ENCODE measurements around the gene ZNF831. TPM values are rescaled to one million over a fixed set of nuclear protein-coding genes. Genes with fewer than 3 reads are reported as not detected.

Gene ZNF831
- total and polyA plus RNA-seq, 9 donors, result 0.05 to 0.36 (median 0.15) TPM; not detected in 1

- Histone ChIP-seq H3K4me3 (no peak overlapping the region), H3K27me3 (no peaks in the 10 kb centered on the region), H3K9me3 (no peaks in the 10 kb centered on the region), H3K36me3 (no peaks in the 10 kb centered on the region), H3K27ac (no peak overlapping the region), H3K4me1 (ENCODE audit: insufficient read depth) (no peaks in the 10 kb centered on the region)
- no peak for DNase-seq
- 40 to 55% (median 54%) methylated on average over 2 of the region's 2 CpGs for WGBS, 3 donors
- intact Hi-C loops (cut with DNase I), result no loop called here
- no peak for TF ChIP-seq POLR2A (IDR thresholded peaks at IDR 0.05)
- TF ChIP-seq EP300 (IDR thresholded peaks at IDR 0.05), result no peak
- TF ChIP-seq CTCF (IDR thresholded peaks at IDR 0.05), result no peak
Observed at GRCh38 chr20:59258221-59258621, 94.6 kb downstream of the ZNF831 start.

DNA sequence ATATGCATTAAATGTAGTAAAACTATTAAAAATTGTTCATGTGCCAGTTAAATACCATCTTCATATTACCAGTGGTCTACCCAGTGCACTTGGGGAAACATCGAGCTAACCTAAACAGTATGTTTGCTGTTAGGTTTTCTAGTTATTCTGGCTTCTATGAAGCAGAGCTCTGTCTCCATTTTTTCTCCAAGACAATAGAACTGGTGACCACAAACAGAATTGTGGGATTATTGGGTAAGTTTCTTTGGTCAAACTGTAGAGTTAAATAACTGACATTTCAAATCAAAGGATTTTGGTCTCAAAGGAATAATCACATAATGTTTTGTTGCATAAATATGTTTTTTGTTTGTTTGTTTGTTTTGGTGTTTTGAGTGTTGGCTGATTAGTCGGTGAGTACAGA lies 96.3 kb downstream of the ZNF831 start:
- Histone ChIP-seq H3K4me3 (no peak overlapping the region), H3K4me1 (ENCODE audit: insufficient read depth) (no peaks in the 10 kb centered on the region), H3K27me3 (no peaks in the 10 kb centered on the region), H3K27ac (no peak overlapping the region), H3K9me3 (no peaks in the 10 kb centered on the region), H3K36me3 (no peaks in the 10 kb centered on the region)
- no peak for DNase-seq
- intact Hi-C loops (cut with DNase I), result no loop called here
- WGBS, 3 donors, result 88 to 96% (median 89%) methylated on average over 2 of the region's 2 CpGs
- no peak for TF ChIP-seq POLR2A (IDR thresholded peaks at IDR 0.05)
- no peak for TF ChIP-seq CTCF (IDR thresholded peaks at IDR 0.05)

DNA sequence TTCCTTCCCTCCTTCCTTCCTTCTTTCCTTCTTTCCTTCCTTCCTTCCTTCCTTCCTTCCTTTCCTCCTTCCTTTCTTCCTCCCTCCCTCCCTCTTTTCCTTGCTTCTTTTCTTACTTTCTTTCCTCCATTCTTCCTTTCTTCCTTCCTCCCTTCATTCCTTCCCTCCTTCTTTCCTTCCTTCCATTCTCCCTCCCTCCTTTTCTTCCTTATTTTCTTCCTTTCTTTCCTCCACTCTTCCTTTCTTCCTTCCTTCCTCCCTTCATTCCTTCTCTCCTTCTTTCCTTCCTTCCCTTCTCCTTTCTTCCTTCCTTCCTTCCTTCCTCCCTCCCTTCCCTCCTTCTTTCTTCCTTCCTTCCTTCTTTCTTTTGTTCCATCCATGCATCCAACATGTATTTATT lies 101.7 kb downstream of the ZNF831 start:
- no peak for TF ChIP-seq POLR2A (IDR thresholded peaks at IDR 0.05)
- no peak for TF ChIP-seq CTCF (IDR thresholded peaks at IDR 0.05)
- no peak for TF ChIP-seq EP300 (IDR thresholded peaks at IDR 0.05)
- H3K27me3 ChIP-seq, result no peaks in the 10 kb centered on the region

GRCh38 chr20:59268870-59269269 lies 105.2 kb downstream of the ZNF831 start:
- H3K27me3 ChIP-seq, result no peaks in the 10 kb centered on the region
- H3K36me3 ChIP-seq, result no peaks in the 10 kb centered on the region
- H3K9me3 ChIP-seq, result no peaks in the 10 kb centered on the region
- H3K4me1 ChIP-seq (ENCODE audit: insufficient read depth), result no peaks in the 10 kb centered on the region
- DNase-seq, result no peak
- WGBS, 3 donors, result 60 to 64% (median 61%) methylated on average over 3 of the region's 3 CpGs
- intact Hi-C loops (cut with DNase I), result no loop called here
- H3K27ac ChIP-seq, result no peak overlapping the region
- no peak overlapping the region for H3K4me3 ChIP-seq
- no peak for TF ChIP-seq EP300 (IDR thresholded peaks at IDR 0.05)
- TF ChIP-seq CTCF (IDR thresholded peaks at IDR 0.05), result no peak
- TF ChIP-seq POLR2A (IDR thresholded peaks at IDR 0.05), result no peak

More for the DNA sequence above, 101.7 kb downstream of the ZNF831 start:
- no peak for DNase-seq
- Histone ChIP-seq H3K4me3 (no peak overlapping the region), H3K36me3 (no peaks in the 10 kb centered on the region), H3K4me1 (ENCODE audit: insufficient read depth) (no peaks in the 10 kb centered on the region), H3K9me3 (no peaks in the 10 kb centered on the region), H3K27ac (no peak overlapping the region)
- intact Hi-C loops (cut with DNase I), result no loop called here

All from ovary (tissue), 9 donors.